Neural cell (in vitro differentiated cells): ENCODE measurements around the gene NTHL1. TPM values are rescaled to one million over a fixed set of nuclear protein-coding genes. Genes with fewer than 3 reads are reported as not detected.

Experiments
- H2AFZ ChIP-seq: fragments of 200-600, 300-800 bp; sonication (generic), shearing (Covaris generic); 2 replicates; pipeline ENCODE4 v1.6.0; 2014; ENCODE audit warnings: low read depth, mild to moderate bottlenecking, antibody characterized with exemption, low read length, moderate library complexity
- H3F3A ChIP-seq: fragments of 200-600 bp; shearing (Covaris generic); 2 replicates; pipeline ENCODE4 v1.6.1; 2016; ENCODE audit warnings: mild to moderate bottlenecking, moderate library complexity, mixed read lengths, antibody characterized with exemption, low read length; ENCODE audit not compliant: insufficient read depth, poor library complexity, severe bottlenecking
- H3K27ac ChIP-seq: fragments of 200-600, 300-800 bp; sonication (generic), shearing (Covaris generic); 2 replicates; pipeline ENCODE4 v1.5.1; 2014; ENCODE audit warnings: mild to moderate bottlenecking, low read length, moderate library complexity
- H3K27me3 ChIP-seq: fragments of 300-800, 200-600 bp; sonication (generic), shearing (Covaris generic); 2 replicates; pipeline ENCODE4 v1.6.0; 2014; ENCODE audit warnings: mild to moderate bottlenecking, low read depth, low read length, moderate library complexity; ENCODE audit not compliant: insufficient read depth
- H3K36me3 ChIP-seq: fragments of 300-800, 200-600 bp; sonication (generic), shearing (Covaris generic); 2 replicates; pipeline ENCODE4 v1.5.1; 2014; ENCODE audit warnings: mild to moderate bottlenecking, antibody characterized with exemption, low read length, moderate library complexity; ENCODE audit not compliant: insufficient read depth
- H3K4me2 ChIP-seq: fragments of 300-800, 200-600 bp; sonication (generic), shearing (Covaris generic); 2 replicates; pipeline ENCODE4 v1.6.0; 2014; ENCODE audit warnings: mild to moderate bottlenecking, low read length
- H3K4me3 ChIP-seq: fragments of 300-800, 200-600 bp; sonication (generic), shearing (Covaris generic); 2 replicates; pipeline ENCODE4 v1.5.1; 2014; ENCODE audit warnings: mild to moderate bottlenecking, low read length, moderate library complexity
- H3K79me2 ChIP-seq: fragments of 200-600 bp; shearing (Covaris generic); replicated peaks from 2 replicates; pipeline ENCODE4 v1.6.0; 2014; ENCODE audit warnings: mild to moderate bottlenecking, low read length, moderate library complexity; ENCODE audit not compliant: insufficient read depth
- H3K9ac ChIP-seq: fragments of 300-800, 200-600 bp; sonication (generic), shearing (Covaris generic); 2 replicates; pipeline ENCODE4 v1.6.1; 2016; ENCODE audit warnings: mild to moderate bottlenecking, low read length, mixed read lengths
- H3K9me2 ChIP-seq: fragments of 200-600 bp; shearing (Covaris generic); 2 replicates; pipeline ENCODE4 v1.6.1; 2016; ENCODE audit warnings: mild to moderate bottlenecking, low read length, mixed read lengths; ENCODE audit not compliant: insufficient read depth
- H3K9me3 ChIP-seq: fragments of 200-600, 300-800 bp; sonication (generic), shearing (Covaris generic); 2 replicates; pipeline ENCODE4 v1.6.1; 2016; ENCODE audit warnings: mild to moderate bottlenecking, mixed run types, low read length, moderate library complexity, mixed read lengths
- H4K20me1 ChIP-seq: fragments of 200-600 bp; shearing (Covaris generic); 2 replicates; pipeline ENCODE4 v1.6.1; 2016; ENCODE audit warnings: mild to moderate bottlenecking, mixed run types; ENCODE audit not compliant: insufficient read depth
- CTCF ChIP-seq: fragments of 450-650 bp; IDR thresholded peaks from 2 replicates; pipeline ENCODE4 v1.5.1; 2014; ENCODE audit warnings: antibody characterized with exemption, mild to moderate bottlenecking, moderate library complexity; ENCODE audit not compliant: poor library complexity, severe bottlenecking
- EP300 ChIP-seq: fragments of 450-650 bp; conservative IDR thresholded peaks from 2 replicates; pipeline ENCODE4 v1.6.1; 2014; ENCODE audit warnings: antibody characterized with exemption, mild to moderate bottlenecking, moderate library complexity; ENCODE audit not compliant: poor library complexity, severe bottlenecking
- EZH2 ChIP-seq: fragments of 200-600, 300-800 bp; shearing (Covaris generic), sonication (generic); IDR thresholded peaks from 2 replicates; pipeline ENCODE4 v1.6.1; 2014; ENCODE audit warnings: antibody characterized with exemption, low read length, borderline replicate concordance, mild to moderate bottlenecking; ENCODE audit not compliant: insufficient read depth, poor library complexity, severe bottlenecking
- MXI1 ChIP-seq: fragments of 450-650 bp; conservative IDR thresholded peaks from 2 replicates; pipeline ENCODE4 v1.6.1; 2014; ENCODE audit warnings: antibody characterized with exemption, mild to moderate bottlenecking; ENCODE audit not compliant: poor library complexity, severe bottlenecking
- POLR2AphosphoS5 ChIP-seq: IDR thresholded peaks from 2 replicates; pipeline ENCODE4 v1.6.1; 2012
- RAD21 ChIP-seq: fragments of 450-650 bp; conservative IDR thresholded peaks from 2 replicates; pipeline ENCODE4 v1.6.1; 2014; ENCODE audit warnings: antibody characterized with exemption, mild to moderate bottlenecking, moderate library complexity
- REST ChIP-seq: IDR thresholded peaks from 2 replicates; pipeline ENCODE4 v1.6.1; 2012; ENCODE audit warnings: borderline replicate concordance
- SMC3 ChIP-seq: fragments of 450-650 bp; conservative IDR thresholded peaks from 2 replicates; pipeline ENCODE4 v1.6.1; 2014; ENCODE audit warnings: antibody characterized with exemption, mild to moderate bottlenecking, moderate library complexity; ENCODE audit not compliant: poor library complexity
- TAF1 ChIP-seq: IDR thresholded peaks from 2 replicates; pipeline ENCODE4 v1.6.1; 2012; ENCODE audit warnings: low read depth
- polyA minus RNA-seq: library from RNA; depleted of rRNA, polyadenylated mRNA; stranded (reverse); fragments of >200 nt; gene quantifications from 2 replicates; pipeline ENCODE4 v1.2.3, GENCODE V29; 2014
- polyA plus RNA-seq: library from polyadenylated mRNA; depleted of rRNA; stranded (reverse); fragments of >200 nt; gene quantifications from 2 replicates; pipeline ENCODE4 v1.2.3, GENCODE V29; 2014

Gene NTHL1
- polyA plus RNA-seq = 43.1 and 56.9 TPM in 2 replicates
- polyA minus RNA-seq = 13.1 and 23.1 TPM in 2 replicates

DNA sequence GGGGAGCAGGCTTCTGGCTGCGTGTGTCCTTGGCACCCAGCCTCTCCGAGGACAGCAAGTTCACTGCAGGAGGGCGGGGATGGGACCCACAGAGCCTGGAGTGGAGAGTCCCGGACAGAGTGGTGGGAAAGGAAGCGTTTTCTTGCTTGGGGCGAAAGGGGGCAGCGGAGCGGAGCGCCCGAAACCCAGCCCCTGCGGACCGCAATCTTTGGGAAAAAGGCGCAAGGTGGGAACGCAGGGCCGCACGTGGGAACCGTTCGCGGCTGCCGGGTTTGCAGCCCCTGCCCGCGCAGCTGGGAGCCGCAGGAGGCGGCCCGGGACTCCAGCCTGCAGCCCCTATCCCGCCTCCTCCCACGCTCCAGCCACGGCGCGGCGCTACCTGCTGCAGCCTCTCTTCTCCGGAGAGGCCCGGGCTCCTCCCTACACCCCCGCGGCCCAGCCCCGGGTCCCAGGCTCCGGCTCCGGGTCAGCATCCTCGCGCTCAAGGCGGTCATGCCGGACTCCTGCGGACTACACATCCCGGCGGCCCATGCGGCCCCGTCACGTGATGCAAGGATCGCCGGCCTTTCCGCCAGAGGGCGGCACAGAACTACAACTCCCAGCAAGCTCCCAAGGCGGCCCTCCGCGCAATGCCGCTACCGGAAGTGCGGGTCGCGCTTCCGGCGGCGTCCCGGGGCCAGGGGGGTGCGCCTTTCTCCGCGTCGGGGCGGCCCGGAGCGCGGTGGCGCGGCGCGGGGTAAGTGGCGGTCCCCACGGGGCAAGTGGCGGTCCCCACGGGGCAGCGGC lies at the start of gene NTHL1, which contains the start of gene TSC2:
Gene NTHL1 (minus strand): TSS at position 505 of the 786 bp plus-strand sequence. CDS start 11 bp downstream, at position 494.
Gene TSC2 (plus strand): TSS at position 656 of the 786 bp plus-strand sequence. CDS start 631 bp downstream, outside the sequence.
- Histone ChIP-seq H3K36me3 (no peaks in the 10 kb centered on the region), H4K20me1 (no peaks in the 10 kb centered on the region), H3K9ac (peak within 1 kb of the TSS; percentile 75), H3K4me2 (peak within 1 kb of the TSS; percentile 86), H3F3A (no peaks in the 10 kb centered on the region), H3K9me3 (no peaks in the 10 kb centered on the region), H3K4me3 (peak within 1 kb of the TSS; percentile 95), H3K27ac (peak within 1 kb of the TSS; percentile 30), H2AFZ (peak within 1 kb of the TSS; percentile 60), H3K27me3 (no peaks in the 10 kb centered on the region), H3K79me2 (peaks cover 10% of the 10 kb centered on the region), H3K9me2 (no peaks in the 10 kb centered on the region)
- TF ChIP-seq REST (no peak), EP300 (peak; percentile 20), MXI1 (peak; percentile 95), EZH2 (no peak), RAD21 (peak; percentile 49), TAF1 (peak; percentile 44), CTCF (peak; percentile 74), SMC3 (peak; percentile 60), POLR2AphosphoS5 (peak; percentile 76)

DNA sequence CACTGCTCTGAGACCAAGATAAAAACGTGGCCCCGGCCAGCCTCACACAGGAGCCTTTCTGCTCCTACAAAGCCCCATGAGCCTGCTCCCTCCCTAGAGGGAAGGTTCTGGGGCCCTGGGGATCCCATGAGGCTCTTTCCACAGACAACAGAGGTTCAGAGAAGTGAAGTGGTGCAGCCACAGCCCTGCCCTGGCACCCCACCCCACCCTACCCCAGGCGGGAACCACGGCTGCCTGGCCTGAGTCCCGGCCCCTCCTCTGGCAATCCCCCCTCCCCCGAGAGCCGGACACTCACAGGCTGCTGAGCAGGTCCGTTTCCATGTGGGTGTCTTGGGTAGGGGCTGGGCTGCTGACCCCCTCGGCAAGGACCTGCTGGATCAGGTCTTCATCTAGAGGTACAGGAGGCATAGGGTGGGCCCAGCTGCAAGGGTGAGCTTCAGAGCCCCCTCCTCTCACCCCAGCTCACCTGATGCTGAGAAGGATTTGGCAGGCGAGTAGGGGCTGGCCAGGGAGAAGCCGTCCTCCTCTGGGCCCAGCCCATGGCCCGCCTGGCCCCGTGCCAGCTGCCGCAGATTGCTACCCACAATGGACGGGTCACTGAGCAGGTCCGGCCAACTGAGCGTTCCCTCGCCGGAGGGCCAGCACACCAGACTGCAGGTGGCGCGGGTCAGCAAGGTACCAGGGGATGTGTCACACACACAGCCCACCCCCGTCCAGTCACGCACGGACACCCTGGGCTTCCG lies 49.4 kb upstream of the NTHL1 start:
- no peaks in the 10 kb centered on the region for H3K36me3 ChIP-seq
- no peaks in the 10 kb centered on the region for H3K79me2 ChIP-seq
- no peaks in the 10 kb centered on the region for H3F3A ChIP-seq
- H2AFZ ChIP-seq = no peak overlapping the region
- no peaks in the 10 kb centered on the region for H3K27me3 ChIP-seq
- no peak overlapping the region for H3K27ac ChIP-seq
- no peak overlapping the region for H3K4me3 ChIP-seq
- H4K20me1 ChIP-seq = no peaks in the 10 kb centered on the region
- no peak for TF ChIP-seq SMC3
- TF ChIP-seq REST = no peak
- TF ChIP-seq POLR2AphosphoS5 = no peak
- no peak for TF ChIP-seq EZH2
- no peak for TF ChIP-seq TAF1
- TF ChIP-seq RAD21 = no peak
- no peak for TF ChIP-seq MXI1
- TF ChIP-seq CTCF = no peak
- no peak for TF ChIP-seq EP300
- no peaks in the 10 kb centered on the region for H3K9me2 ChIP-seq
- H3K9ac ChIP-seq = no peak overlapping the region
- no peaks in the 10 kb centered on the region for H3K9me3 ChIP-seq
- no peak overlapping the region for H3K4me2 ChIP-seq
